SJCRH30 (cell line): ENCODE results near the gene VGLL3. TPM values are rescaled to one million over a fixed set of nuclear protein-coding genes. Genes with fewer than 3 reads are reported as not detected.
A peak's percentile ranks its signal among the peaks of the same experiment; 100 is the strongest.

ENCODE experiments used
- DNase-seq, 2 experiments: peaks; one replicate each; pipeline ENCODE4 v3.0.0-alpha.2; 2015 to 2020
- H3K27ac ChIP-seq: fragments of 250-450 bp; sonication (Bioruptor Pico); 2 replicates; pipeline ENCODE4 v1.5.1; 2020; ENCODE audit warnings: mild to moderate bottlenecking, moderate library complexity
- H3K27me3 ChIP-seq: fragments of 250-450 bp; sonication (Bioruptor Pico); 2 replicates; pipeline ENCODE4 v1.5.1; 2020; ENCODE audit warnings: mild to moderate bottlenecking, moderate library complexity
- H3K36me3 ChIP-seq: fragments of 250-450 bp; sonication (Bioruptor Pico); 2 replicates; pipeline ENCODE4 v1.5.1; 2020; ENCODE audit warnings: mild to moderate bottlenecking, moderate library complexity
- H3K4me1 ChIP-seq: fragments of 250-450 bp; sonication (Bioruptor Pico); 2 replicates; pipeline ENCODE4 v1.5.1; 2020; ENCODE audit warnings: mild to moderate bottlenecking, moderate library complexity
- H3K4me3 ChIP-seq: fragments of 250-450 bp; sonication (Bioruptor Pico); 2 replicates; pipeline ENCODE4 v1.5.1; 2020; ENCODE audit warnings: mild to moderate bottlenecking, moderate library complexity
- H3K9me3 ChIP-seq: fragments of 250-450 bp; sonication (Bioruptor Pico); replicated peaks from 2 replicates; pipeline ENCODE4 v1.5.1; 2020; ENCODE audit warnings: mild to moderate bottlenecking, moderate library complexity
- total RNA-seq: library from RNA; depleted of rRNA; stranded (reverse); fragments of >200 nt; shearing (Covaris generic); gene quantifications from 2 replicates; pipeline ENCODE4 v1.2.3, GENCODE V29; 2014

Gene VGLL3
- total RNA-seq, 1 experiment from 2014 or later = 86.6 TPM

GRCh38 chr3:86996261-86996955 lies 5.5 kb upstream of the VGLL3 start:
- H3K36me3 ChIP-seq = no peaks in the 10 kb centered on the region
- H3K27me3 ChIP-seq = no peaks in the 10 kb centered on the region
- DNase-seq = no peak
- H3K27ac ChIP-seq = no peak overlapping the region
- H3K4me3 ChIP-seq = no peak overlapping the region
- no peaks in the 10 kb centered on the region for H3K9me3 ChIP-seq
- H3K4me1 ChIP-seq = peaks cover 5% of the 10 kb centered on the region; the same call in 1 of the 2 replicates

- Histone ChIP-seq H3K9me3 (no peaks in the 10 kb centered on the region), H3K4me3 (no peak overlapping the region), H3K4me1 (peaks cover 5% of the 10 kb centered on the region; the same call in 1 of the 2 replicates), H3K27ac (no peak overlapping the region), H3K27me3 (no peaks in the 10 kb centered on the region), H3K36me3 (no peaks in the 10 kb centered on the region)
- DNase-seq = no peak
These were observed 4.6 kb upstream of the VGLL3 start for GRCh38 chr3:86995537-86995936.

GRCh38 chr3:86993704-86994103 lies 2.8 kb upstream of the VGLL3 start:
- no peak overlapping the region for H3K27ac ChIP-seq
- no peaks in the 10 kb centered on the region for H3K9me3 ChIP-seq
- DNase-seq = no peak
- peaks cover 2% of the 10 kb centered on the region; the same call in 1 of the 2 replicates for H3K4me1 ChIP-seq
- no peak overlapping the region for H3K4me3 ChIP-seq
- H3K27me3 ChIP-seq = no peaks in the 10 kb centered on the region
- H3K36me3 ChIP-seq = 0 out of 2 replicates have a peak, but pooled peaks cover 3% of the 10 kb centered on the region

- peaks cover 7% of the 10 kb centered on the region for H3K36me3 ChIP-seq
- peak in 1 of 2 experiments; percentile 42 for DNase-seq
- peak overlapping the region; percentile 92 for H3K27ac ChIP-seq
These were observed 989 bp upstream of the VGLL3 start for GRCh38 chr3:86991840-86992435.

GRCh38 chr3:86991482-86991815 lies 500 bp upstream of the VGLL3 start:
- Histone ChIP-seq H3K9me3 (no peaks in the 10 kb centered on the region), H3K4me1 (peaks cover 16% of the 10 kb centered on the region), H3K27me3 (no peaks in the 10 kb centered on the region), H3K4me3 (peak overlapping the region; percentile 81), H3K36me3 (peaks cover 7% of the 10 kb centered on the region), H3K27ac (peak overlapping the region; percentile 92)
- no peak for DNase-seq

More at GRCh38 chr3:86991840-86992435, 989 bp upstream of the VGLL3 start:
- H3K9me3 ChIP-seq = no peaks in the 10 kb centered on the region
- H3K27me3 ChIP-seq = no peaks in the 10 kb centered on the region
- peaks cover 12% of the 10 kb centered on the region for H3K4me1 ChIP-seq
- H3K4me3 ChIP-seq = peak overlapping the region; percentile 81

GRCh38 chr3:86990012-86990733 lies 776 bp downstream of the VGLL3 start:
- DNase-seq = peak; percentile 60
- H3K27me3 ChIP-seq = no peaks in the 10 kb centered on the region
- peak overlapping the region; percentile 92 for H3K27ac ChIP-seq
- H3K4me3 ChIP-seq = peak overlapping the region; percentile 81
- H3K36me3 ChIP-seq = peaks cover 7% of the 10 kb centered on the region
- peaks cover 29% of the 10 kb centered on the region for H3K4me1 ChIP-seq
- no peaks in the 10 kb centered on the region for H3K9me3 ChIP-seq

- peaks cover 35% of the 10 kb centered on the region for H3K4me1 ChIP-seq
- DNase-seq = peak in 1 of 2 experiments; percentile 48
These were observed 1.3 kb downstream of the VGLL3 start for GRCh38 chr3:86989611-86990010.

GRCh38 chr3:86989006-86989405 lies 1.9 kb downstream of the VGLL3 start:
- H3K27me3 ChIP-seq = no peaks in the 10 kb centered on the region
- peaks cover 10% of the 10 kb centered on the region for H3K36me3 ChIP-seq
- H3K4me1 ChIP-seq = peaks cover 41% of the 10 kb centered on the region
- H3K9me3 ChIP-seq = no peaks in the 10 kb centered on the region
- DNase-seq = peak in 1 of 2 experiments; percentile 32
- H3K4me3 ChIP-seq = peak overlapping the region; percentile 81
- peak overlapping the region; percentile 92 for H3K27ac ChIP-seq

More at GRCh38 chr3:86989611-86990010, 1.3 kb downstream of the VGLL3 start:
- Histone ChIP-seq H3K36me3 (peaks cover 7% of the 10 kb centered on the region), H3K9me3 (no peaks in the 10 kb centered on the region), H3K27ac (peak overlapping the region; percentile 92), H3K4me3 (peak overlapping the region; percentile 81), H3K27me3 (no peaks in the 10 kb centered on the region)

GRCh38 chr3:86988235-86988634 lies 2.7 kb downstream of the VGLL3 start:
- Histone ChIP-seq H3K4me1 (peaks cover 41% of the 10 kb centered on the region), H3K36me3 (peaks cover 13% of the 10 kb centered on the region), H3K27me3 (no peaks in the 10 kb centered on the region), H3K27ac (peak overlapping the region; percentile 92; the same call in 1 of the 2 replicates), H3K9me3 (no peaks in the 10 kb centered on the region), H3K4me3 (peak overlapping the region; percentile 81)
- DNase-seq = peak in 1 of 2 experiments; percentile 28

GRCh38 chr3:86987421-86987715 lies 3.6 kb downstream of the VGLL3 start:
- Histone ChIP-seq H3K9me3 (no peaks in the 10 kb centered on the region), H3K27me3 (no peaks in the 10 kb centered on the region), H3K4me3 (peak overlapping the region; percentile 81), H3K27ac (peak overlapping the region; percentile 37; the same call in 1 of the 2 replicates), H3K36me3 (peaks cover 13% of the 10 kb centered on the region), H3K4me1 (peaks cover 49% of the 10 kb centered on the region)
- DNase-seq = no peak

- Histone ChIP-seq H3K27ac (peak overlapping the region; percentile 37; the same call in 1 of the 2 replicates), H3K4me3 (peak overlapping the region; percentile 81), H3K27me3 (no peaks in the 10 kb centered on the region), H3K4me1 (peaks cover 47% of the 10 kb centered on the region), H3K36me3 (peaks cover 15% of the 10 kb centered on the region), H3K9me3 (no peaks in the 10 kb centered on the region)
- no peak for DNase-seq
These were observed 4.1 kb downstream of the VGLL3 start for GRCh38 chr3:86986671-86987420.

GRCh38 chr3:86985181-86985826 lies 5.6 kb downstream of the VGLL3 start:
- H3K9me3 ChIP-seq = no peaks in the 10 kb centered on the region
- H3K4me1 ChIP-seq = peaks cover 54% of the 10 kb centered on the region
- DNase-seq = peak in 1 of 2 experiments; percentile 65
- no peaks in the 10 kb centered on the region for H3K27me3 ChIP-seq
- peak overlapping the region; percentile 6 for H3K27ac ChIP-seq
- H3K4me3 ChIP-seq = no peak overlapping the region
- peaks cover 16% of the 10 kb centered on the region for H3K36me3 ChIP-seq

- H3K27me3 ChIP-seq = no peaks in the 10 kb centered on the region
- H3K4me3 ChIP-seq = no peak overlapping the region
- H3K4me1 ChIP-seq = peaks cover 62% of the 10 kb centered on the region
- peaks cover 18% of the 10 kb centered on the region for H3K36me3 ChIP-seq
- no peak overlapping the region for H3K27ac ChIP-seq
- no peaks in the 10 kb centered on the region for H3K9me3 ChIP-seq
- DNase-seq = no peak
These were observed 6.7 kb downstream of the VGLL3 start for GRCh38 chr3:86984271-86984670.

GRCh38 chr3:86982883-86983282 lies 8.1 kb downstream of the VGLL3 start:
- peaks cover 28% of the 10 kb centered on the region for H3K36me3 ChIP-seq
- H3K27ac ChIP-seq = peak overlapping the region; percentile 13; the same call in 1 of the 2 replicates
- peak; percentile 31 to 60 for DNase-seq
- H3K27me3 ChIP-seq = no peaks in the 10 kb centered on the region
- no peaks in the 10 kb centered on the region for H3K9me3 ChIP-seq
- peaks cover 76% of the 10 kb centered on the region for H3K4me1 ChIP-seq
- H3K4me3 ChIP-seq = no peak overlapping the region
